ENCODE data around the gene XRN2. TPM values are rescaled to one million over a fixed set of nuclear protein-coding genes. Genes with fewer than 3 reads are reported as not detected.
"Not testable (repeated sequence)": the region's sequence is repeated elsewhere in the genome, so short reads cannot be mapped to it uniquely, and the experiment has no call there.

The XRN2 gene
- total RNA-seq, 2 donors from 2014 or later: 37.5 to 40.8 TPM

GRCh38 chr20:21360705-21361104 is 57.6 kb downstream of the XRN2 start:
- H3K4me3 ChIP-seq: no peak overlapping the region
- peaks cover 46% of the 10 kb centered on the region for H3K36me3 ChIP-seq
- no peaks in the 10 kb centered on the region for H3K27me3 ChIP-seq
- no peak for DNase-seq (ENCODE audit: low spot score)
- no peaks in the 10 kb centered on the region for H3K9me3 ChIP-seq
- no peak overlapping the region for H3K27ac ChIP-seq
- no peaks in the 10 kb centered on the region for H3K4me1 ChIP-seq
- no peak for TF ChIP-seq CTCF (IDR thresholded peaks at IDR 0.05)

- no peak for DNase-seq (ENCODE audit: low spot score)
- H3K27me3 ChIP-seq: no peaks in the 10 kb centered on the region
- no peaks in the 10 kb centered on the region for H3K9me3 ChIP-seq
- no peak for TF ChIP-seq CTCF (IDR thresholded peaks at IDR 0.05)
- H3K4me3 ChIP-seq: no peak overlapping the region
- no peaks in the 10 kb centered on the region for H3K4me1 ChIP-seq
- H3K36me3 ChIP-seq: peaks cover 43% of the 10 kb centered on the region
- H3K27ac ChIP-seq: no peak overlapping the region
Measured at GRCh38 chr20:21361266-21361665, 58.1 kb downstream of the XRN2 start.

GRCh38 chr20:21364413-21364812 is 61.3 kb downstream of the XRN2 start:
- Histone ChIP-seq H3K9me3 (no peaks in the 10 kb centered on the region), H3K4me1 (no peaks in the 10 kb centered on the region), H3K27ac (no peak overlapping the region), H3K36me3 (peaks cover 40% of the 10 kb centered on the region), H3K27me3 (no peaks in the 10 kb centered on the region), H3K4me3 (no peak overlapping the region)
- no peak for DNase-seq (ENCODE audit: low spot score)
- TF ChIP-seq CTCF (IDR thresholded peaks at IDR 0.05): no peak

GRCh38 chr20:21365771-21366170 is 62.6 kb downstream of the XRN2 start:
- no peak overlapping the region for H3K27ac ChIP-seq

GRCh38 chr20:21366273-21366672 is 63.1 kb downstream of the XRN2 start:
- not testable (repeated sequence) for H3K27me3 ChIP-seq; H3K27ac ChIP-seq; H3K4me3 ChIP-seq; H3K9me3 ChIP-seq; H3K4me1 ChIP-seq; DNase-seq (ENCODE audit: low spot score)
- peaks cover 38% of the 10 kb centered on the region for H3K36me3 ChIP-seq

More at GRCh38 chr20:21365771-21366170, 62.6 kb downstream of the XRN2 start:
- Histone ChIP-seq H3K36me3 (peaks cover 38% of the 10 kb centered on the region), H3K9me3 (no peaks in the 10 kb centered on the region), H3K4me3 (no peak overlapping the region), H3K27me3 (no peaks in the 10 kb centered on the region), H3K4me1 (no peaks in the 10 kb centered on the region)
- TF ChIP-seq CTCF (IDR thresholded peaks at IDR 0.05): no peak
- no peak for DNase-seq (ENCODE audit: low spot score)

- H3K27me3 ChIP-seq: no peaks in the 10 kb centered on the region
- no peak overlapping the region for H3K4me3 ChIP-seq
- H3K9me3 ChIP-seq: no peaks in the 10 kb centered on the region
- peaks cover 22% of the 10 kb centered on the region for H3K36me3 ChIP-seq
- DNase-seq (ENCODE audit: low spot score): no peak
- no peak for TF ChIP-seq CTCF (IDR thresholded peaks at IDR 0.05)
- H3K27ac ChIP-seq: no peak overlapping the region
- no peaks in the 10 kb centered on the region for H3K4me1 ChIP-seq
Measured at GRCh38 chr20:21368791-21369190, 65.7 kb downstream of the XRN2 start.

Measured in right atrium auricular region (tissue), 2 donors.